HL-60 (cell line): ENCODE measurements around the gene PDXK.

ENCODE experiments used
- DNase-seq, 2 experiments: peaks; one replicate each; pipeline ENCODE4 v3.0.0-alpha.2; 2010 to 2020; ENCODE audit warnings: low read depth in 1 of 2, low spot score in 1 of 2
- H3K27ac ChIP-seq: fragments of 250-450 bp; sonication (Bioruptor Pico); replicated peaks from 2 replicates; pipeline ENCODE4 v1.5.1; 2020; ENCODE audit warnings: mild to moderate bottlenecking, moderate library complexity
- H3K27me3 ChIP-seq: fragments of 250-450 bp; sonication (Bioruptor Pico); 2 replicates; pipeline ENCODE4 v1.5.1; 2021; ENCODE audit warnings: mild to moderate bottlenecking, moderate library complexity; ENCODE audit not compliant: insufficient read depth, poor library complexity, severe bottlenecking
- H3K4me3 ChIP-seq: replicated peaks from 2 replicates; pipeline ENCODE4 v1.5.1; 2011; ENCODE audit warnings: mild to moderate bottlenecking, control low read depth, low read length; ENCODE audit not compliant: insufficient read depth
- GABPA ChIP-seq: IDR thresholded peaks from 2 replicates; pipeline ENCODE4 v1.6.1; 2012; ENCODE audit warnings: low read depth
- POLR2AphosphoS5 ChIP-seq: IDR thresholded peaks from 2 replicates; pipeline ENCODE4 v1.6.1; 2012; ENCODE audit warnings: low read depth
- REST ChIP-seq: IDR thresholded peaks from 2 replicates; pipeline ENCODE4 v1.6.1; 2012; ENCODE audit warnings: low read depth; ENCODE audit not compliant: insufficient replicate concordance
- SPI1 ChIP-seq: IDR thresholded peaks from 2 replicates; pipeline ENCODE4 v1.6.1; 2012; ENCODE audit warnings: low read depth, mild to moderate bottlenecking, borderline replicate concordance
- TF ChIP-seq, protein P1 (sequence below): IDR thresholded peaks from one replicate; pipeline ENCODE4 v1.5.1; 2011; ENCODE audit warnings: low read length, control low read depth, inconsistent platforms; ENCODE audit not compliant: insufficient read depth

PDXK gene

GRCh38 chr21:43745772-43746517, 27.0 kb downstream of the PDXK start:
- Histone ChIP-seq H3K27me3 (no peaks in the 10 kb centered on the region), H3K27ac (no peak overlapping the region), H3K4me3 (no peak overlapping the region)
- no peak for TF ChIP-seq POLR2AphosphoS5
- TF ChIP-seq SPI1, result no peak
- TF ChIP-seq, protein P1, sequence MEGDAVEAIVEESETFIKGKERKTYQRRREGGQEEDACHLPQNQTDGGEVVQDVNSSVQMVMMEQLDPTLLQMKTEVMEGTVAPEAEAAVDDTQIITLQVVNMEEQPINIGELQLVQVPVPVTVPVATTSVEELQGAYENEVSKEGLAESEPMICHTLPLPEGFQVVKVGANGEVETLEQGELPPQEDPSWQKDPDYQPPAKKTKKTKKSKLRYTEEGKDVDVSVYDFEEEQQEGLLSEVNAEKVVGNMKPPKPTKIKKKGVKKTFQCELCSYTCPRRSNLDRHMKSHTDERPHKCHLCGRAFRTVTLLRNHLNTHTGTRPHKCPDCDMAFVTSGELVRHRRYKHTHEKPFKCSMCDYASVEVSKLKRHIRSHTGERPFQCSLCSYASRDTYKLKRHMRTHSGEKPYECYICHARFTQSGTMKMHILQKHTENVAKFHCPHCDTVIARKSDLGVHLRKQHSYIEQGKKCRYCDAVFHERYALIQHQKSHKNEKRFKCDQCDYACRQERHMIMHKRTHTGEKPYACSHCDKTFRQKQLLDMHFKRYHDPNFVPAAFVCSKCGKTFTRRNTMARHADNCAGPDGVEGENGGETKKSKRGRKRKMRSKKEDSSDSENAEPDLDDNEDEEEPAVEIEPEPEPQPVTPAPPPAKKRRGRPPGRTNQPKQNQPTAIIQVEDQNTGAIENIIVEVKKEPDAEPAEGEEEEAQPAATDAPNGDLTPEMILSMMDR, result no peak
- TF ChIP-seq GABPA, result no peak
- TF ChIP-seq REST, result no peak
- no peak for DNase-seq

DNA sequence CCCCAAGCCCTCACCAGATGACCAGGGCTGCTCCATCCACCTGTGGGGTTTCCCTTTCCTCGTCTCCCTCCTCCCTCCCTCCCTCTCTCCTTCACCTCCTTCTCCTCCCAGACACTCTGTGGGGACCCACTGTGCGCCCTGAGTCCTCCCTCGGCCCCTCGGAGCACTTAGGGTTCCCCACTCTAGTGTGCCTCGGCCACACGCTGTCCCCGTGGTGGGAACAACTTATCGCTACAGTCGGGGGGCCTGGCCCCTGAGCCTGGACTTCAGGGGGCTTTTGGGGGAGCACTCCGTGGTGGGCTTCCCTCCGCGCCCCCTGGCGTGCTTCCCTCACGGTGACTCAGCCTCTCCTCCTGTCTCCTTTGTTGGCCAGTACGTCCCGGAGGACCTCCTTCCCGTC, 29.7 kb downstream of the PDXK start:
- TF ChIP-seq REST (no peak), POLR2AphosphoS5 (no peak), SPI1 (no peak), GABPA (no peak)
- TF ChIP-seq, protein P1, result no peak
- Histone ChIP-seq H3K4me3 (no peak overlapping the region), H3K27ac (no peak overlapping the region), H3K27me3 (no peaks in the 10 kb centered on the region)
- DNase-seq, result no peak

DNA sequence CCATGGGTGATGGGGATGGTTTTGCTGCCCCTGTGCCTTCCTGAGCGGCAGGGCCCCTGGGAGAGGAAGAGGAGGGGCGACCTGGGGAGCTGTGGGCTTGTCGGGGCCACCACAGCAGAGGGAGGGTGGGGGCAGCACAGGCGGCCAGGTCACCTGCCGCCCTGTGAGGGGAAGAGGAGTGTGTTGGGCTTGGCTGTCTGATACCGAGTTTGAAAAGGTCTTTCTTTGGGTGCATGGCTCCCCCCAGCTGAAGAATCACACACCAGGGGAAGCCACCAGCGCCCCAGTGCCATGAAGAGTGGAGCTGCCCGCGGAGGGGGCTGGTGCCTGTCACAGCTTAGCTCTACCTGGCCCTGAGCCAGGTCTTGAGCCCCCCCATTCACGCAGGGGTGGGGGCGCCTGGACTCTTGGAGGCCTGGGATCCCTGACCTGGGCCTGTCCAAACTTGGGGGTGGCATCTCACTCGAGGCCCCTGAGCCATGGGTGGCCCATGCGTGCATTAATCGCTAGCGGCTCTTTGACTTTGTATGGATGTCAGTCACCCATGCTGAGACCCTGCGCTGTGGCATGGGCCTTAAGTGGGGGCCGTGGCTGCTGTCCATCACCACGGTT, 30.8 kb downstream of the PDXK start:
- no peak for DNase-seq
- no peak for TF ChIP-seq REST
- TF ChIP-seq GABPA, result no peak
- TF ChIP-seq, protein P1, result no peak
- TF ChIP-seq SPI1, result no peak
- no peak for TF ChIP-seq POLR2AphosphoS5

More for the DNA sequence above, 30.8 kb downstream of the PDXK start:
- Histone ChIP-seq H3K27ac (no peak overlapping the region), H3K27me3 (no peaks in the 10 kb centered on the region), H3K4me3 (no peak overlapping the region)
